Measurements from ENCODE around the gene C20orf173. TPM values are rescaled to one million over a fixed set of nuclear protein-coding genes. Genes with fewer than 3 reads are reported as not detected.
A peak's percentile ranks its signal among the peaks of the same experiment; 100 is the strongest.
"Not testable (repeated sequence)": the region's sequence is repeated elsewhere in the genome, so short reads cannot be mapped to it uniquely, and the experiment has no call there.

Gene C20orf173
- total and polyA plus RNA-seq, 2 of the 13 experiments (the other 11 are each of a cell fraction or from before 2014, with no cell fraction given) = not detected

GRCh38 chr20:35544941-35545340 is 15.5 kb upstream of the C20orf173 start:
- POLR2A ChIA-PET = interaction anchor here (0.6 to 1.4 kb wide), 2 partner anchors 71 to 187 kb away, joined by 3 read pairs; partner anchors contain the start of gene SPAG4
- H3K4me3 ChIP-seq (replicated peaks in 1 of 3; ENCODE audit: insufficient read depth in 1 of 3, low read depth in 2 of 3, low read length in 3 of 3); H3K27ac ChIP-seq (ENCODE audit: extremely low read length, insufficient read depth, low read length); H3K9me3 ChIP-seq (ENCODE audit: low read length); H2AFZ ChIP-seq (ENCODE audit: low read length); H4K20me1 ChIP-seq (ENCODE audit: insufficient read depth, low read length); in situ Hi-C loops (cut with HindIII; ENCODE audit: extremely low pct_ligation_motif_present, low pct_unique_long_range_greater_than_20kb); CTCF ChIA-PET (ENCODE audit: low intra/inter-chr PET ratio, low total read pairs); ATAC-seq; H3K4me2 ChIP-seq (ENCODE audit: low read depth, low read length); FAIRE-seq; DNase-seq (ENCODE audit: low spot score); H3K27me3 ChIP-seq (ENCODE audit: control insufficient read depth in 1 of 2, insufficient read depth in 2 of 2, low read length in 2 of 2); H3K9ac ChIP-seq (ENCODE audit: insufficient read depth, low read depth, low read length); BruUV-seq (replicated peaks): not testable (repeated sequence)
- H3K79me2 ChIP-seq (ENCODE audit: insufficient read depth, low read length) = peaks cover 11% of the 10 kb centered on the region
- peaks cover 28% of the 10 kb centered on the region for H3K4me1 ChIP-seq (ENCODE audit: insufficient read depth, low read length)
- intact Hi-C loops (cut with micrococcal nuclease; ENCODE audit: unreplicated experiment) = loop anchor here (5.0 kb wide), 2 partner anchors 72 to 78 kb away; partner anchors contain the start of gene SPAG4
- H3K36me3 ChIP-seq (replicated peaks in 1 of 2; ENCODE audit: control insufficient read depth in 1 of 2, insufficient read depth in 2 of 2, low read length in 2 of 2) = peaks cover 23 to 42% of the 10 kb centered on the region in 2 experiments
- 98% methylated on average over 7 of the region's 7 CpGs for WGBS (ENCODE audit: low lambda C conversion rate)
- 0 out of 2 replicates have a peak, but pooled peaks have one; percentile 26 for TF ChIP-seq ZNF563 (CRISPR knock-in tag; IDR thresholded peaks at IDR 0.05)

GRCh38 chr20:35544436-35544835 is 15.0 kb upstream of the C20orf173 start:
- H3K36me3 ChIP-seq (replicated peaks in 1 of 2; ENCODE audit: control insufficient read depth in 1 of 2, insufficient read depth in 2 of 2, low read length in 2 of 2) = peaks cover 23 to 39% of the 10 kb centered on the region in 2 experiments
- no TSS peak for BruUV-seq (replicated peaks)
- H3K27me3 ChIP-seq (ENCODE audit: control insufficient read depth in 1 of 2, insufficient read depth in 2 of 2, low read length in 2 of 2) = no peaks in the 10 kb centered on the region
- no peak overlapping the region for H2AFZ ChIP-seq (ENCODE audit: low read length)
- H3K4me1 ChIP-seq (ENCODE audit: insufficient read depth, low read length) = peaks cover 29% of the 10 kb centered on the region
- POLR2A ChIA-PET = interaction anchor here (1.4 kb wide), 1 partner anchor 71 kb away, joined by 3 read pairs; the partner anchor contains the start of gene SPAG4
- no peaks in the 10 kb centered on the region for H4K20me1 ChIP-seq (ENCODE audit: insufficient read depth, low read length)
- peak; percentile 36 for TF ChIP-seq AGO2 (optimal IDR thresholded peaks at IDR 0.05; ENCODE audit: low read depth, low read length)
- TF ChIP-seq, protein P1, sequence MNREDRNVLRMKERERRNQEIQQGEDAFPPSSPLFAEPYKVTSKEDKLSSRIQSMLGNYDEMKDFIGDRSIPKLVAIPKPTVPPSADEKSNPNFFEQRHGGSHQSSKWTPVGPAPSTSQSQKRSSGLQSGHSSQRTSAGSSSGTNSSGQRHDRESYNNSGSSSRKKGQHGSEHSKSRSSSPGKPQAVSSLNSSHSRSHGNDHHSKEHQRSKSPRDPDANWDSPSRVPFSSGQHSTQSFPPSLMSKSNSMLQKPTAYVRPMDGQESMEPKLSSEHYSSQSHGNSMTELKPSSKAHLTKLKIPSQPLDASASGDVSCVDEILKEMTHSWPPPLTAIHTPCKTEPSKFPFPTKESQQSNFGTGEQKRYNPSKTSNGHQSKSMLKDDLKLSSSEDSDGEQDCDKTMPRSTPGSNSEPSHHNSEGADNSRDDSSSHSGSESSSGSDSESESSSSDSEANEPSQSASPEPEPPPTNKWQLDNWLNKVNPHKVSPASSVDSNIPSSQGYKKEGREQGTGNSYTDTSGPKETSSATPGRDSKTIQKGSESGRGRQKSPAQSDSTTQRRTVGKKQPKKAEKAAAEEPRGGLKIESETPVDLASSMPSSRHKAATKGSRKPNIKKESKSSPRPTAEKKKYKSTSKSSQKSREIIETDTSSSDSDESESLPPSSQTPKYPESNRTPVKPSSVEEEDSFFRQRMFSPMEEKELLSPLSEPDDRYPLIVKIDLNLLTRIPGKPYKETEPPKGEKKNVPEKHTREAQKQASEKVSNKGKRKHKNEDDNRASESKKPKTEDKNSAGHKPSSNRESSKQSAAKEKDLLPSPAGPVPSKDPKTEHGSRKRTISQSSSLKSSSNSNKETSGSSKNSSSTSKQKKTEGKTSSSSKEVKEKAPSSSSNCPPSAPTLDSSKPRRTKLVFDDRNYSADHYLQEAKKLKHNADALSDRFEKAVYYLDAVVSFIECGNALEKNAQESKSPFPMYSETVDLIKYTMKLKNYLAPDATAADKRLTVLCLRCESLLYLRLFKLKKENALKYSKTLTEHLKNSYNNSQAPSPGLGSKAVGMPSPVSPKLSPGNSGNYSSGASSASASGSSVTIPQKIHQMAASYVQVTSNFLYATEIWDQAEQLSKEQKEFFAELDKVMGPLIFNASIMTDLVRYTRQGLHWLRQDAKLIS (CRISPR knock-in tag; IDR thresholded peaks at IDR 0.05) = no peak
- no peak overlapping the region for H3K9ac ChIP-seq (ENCODE audit: insufficient read depth, low read depth, low read length)
- no peak overlapping the region for H3K27ac ChIP-seq (ENCODE audit: extremely low read length, insufficient read depth, low read length)
- H3K9me3 ChIP-seq (ENCODE audit: low read length) = no peaks in the 10 kb centered on the region
- no peak overlapping the region for H3K4me2 ChIP-seq (ENCODE audit: low read depth, low read length)
- 95% methylated on average over 16 of the region's 16 CpGs for WGBS (ENCODE audit: low lambda C conversion rate)
- CTCF ChIA-PET (ENCODE audit: low intra/inter-chr PET ratio, low total read pairs) = no interaction called here
- FAIRE-seq (no peak), ATAC-seq (no peak), DNase-seq (ENCODE audit: low spot score) (no peak)
- in situ Hi-C loops (cut with HindIII; ENCODE audit: extremely low pct_ligation_motif_present, low pct_unique_long_range_greater_than_20kb) = no loop called here
- intact Hi-C loops (cut with micrococcal nuclease; ENCODE audit: unreplicated experiment) = loop anchor here (5.0 kb wide), 2 partner anchors 73 to 77 kb away; partner anchors contain the start of gene SPAG4
- peaks cover 11% of the 10 kb centered on the region for H3K79me2 ChIP-seq (ENCODE audit: insufficient read depth, low read length)
- H3K4me3 ChIP-seq (replicated peaks in 1 of 3; ENCODE audit: insufficient read depth in 1 of 3, low read depth in 2 of 3, low read length in 3 of 3) = no peak overlapping the region
